SK-N-SH treated with all-trans-retinoic acid at 6 μM for 48 hours (cell line): Measurements from ENCODE around the gene OR5I1.

Experiments used
- ATAC-seq: fragments of 200-7000 bp; cut with Tn5 transposase; 3 replicates; pipeline ENCODE4 v1.9.1; 2020; ENCODE audit warnings: mild to moderate bottlenecking, moderate library complexity
- ARNTL ChIP-seq: fragments of 450-650 bp; formaldehyde crosslinking; IDR thresholded peaks from 2 replicates; pipeline ENCODE4 v1.5.0; 2020; ENCODE audit warnings: low read depth, mild to moderate bottlenecking, moderate library complexity, borderline replicate concordance
- BACH2 ChIP-seq: fragments of 250-450 bp; sonication (Bioruptor Pico); IDR thresholded peaks from 2 replicates; pipeline ENCODE4 v1.9.0; 2021; ENCODE audit warnings: mild to moderate bottlenecking, borderline replicate concordance
- CSDC2 ChIP-seq: fragments of 250-450 bp; sonication (Bioruptor Pico); IDR thresholded peaks from 2 replicates; pipeline ENCODE4 v1.5.0; 2020; ENCODE audit warnings: mild to moderate bottlenecking, moderate library complexity
- GLIS3 ChIP-seq: fragments of 250-450 bp; sonication (Bioruptor Pico); IDR thresholded peaks from 2 replicates; pipeline ENCODE4 v1.5.0; 2020; ENCODE audit warnings: mild to moderate bottlenecking, moderate library complexity
- ISL1 ChIP-seq: fragments of 250-450 bp; sonication (Bioruptor Pico); IDR thresholded peaks from 2 replicates; pipeline ENCODE4 v2.1.2; 2022; ENCODE audit warnings: mild to moderate bottlenecking, moderate library complexity
- OSR1 ChIP-seq: fragments of 250-450 bp; sonication (Bioruptor Pico); IDR thresholded peaks from 2 replicates; pipeline ENCODE4 v1.8.0; 2022; ENCODE audit warnings: moderate library complexity, mild to moderate bottlenecking, inconsistent platforms
- PPARA ChIP-seq: fragments of 250-450 bp; sonication (Bioruptor Pico); IDR thresholded peaks from 2 replicates; pipeline ENCODE4 v1.5.0; 2020; ENCODE audit warnings: mild to moderate bottlenecking, borderline replicate concordance
- RARB ChIP-seq: fragments of 250-450 bp; sonication (Bioruptor Pico); IDR thresholded peaks from 2 replicates; pipeline ENCODE4 v1.8.0; 2021; ENCODE audit warnings: mild to moderate bottlenecking, moderate library complexity
- SNAI2 ChIP-seq: fragments of 250-450 bp; sonication (Bioruptor Pico); IDR thresholded peaks from 2 replicates; pipeline ENCODE4 v1.5.0; 2020; ENCODE audit warnings: mild to moderate bottlenecking, moderate library complexity
- TCF4 ChIP-seq: fragments of 250-450 bp; sonication (Bioruptor Pico); IDR thresholded peaks from 2 replicates; pipeline ENCODE4 v1.8.0; 2021; ENCODE audit warnings: mild to moderate bottlenecking, moderate library complexity, borderline replicate concordance
- TOX ChIP-seq: fragments of 250-450 bp; sonication (Bioruptor Pico); IDR thresholded peaks from 2 replicates; pipeline ENCODE4 v1.8.0; 2021; ENCODE audit warnings: mild to moderate bottlenecking, moderate library complexity, borderline replicate concordance
- ZC3H10 ChIP-seq: fragments of 250-450 bp; sonication (Bioruptor Pico); IDR thresholded peaks from 2 replicates; pipeline ENCODE4 v1.5.1; 2021; ENCODE audit warnings: mild to moderate bottlenecking, moderate library complexity
- ZFP3 ChIP-seq: fragments of 250-450 bp; sonication (Bioruptor Pico); IDR thresholded peaks from 2 replicates; pipeline ENCODE4 v1.5.0; 2020; ENCODE audit warnings: mild to moderate bottlenecking, moderate library complexity
- ZNF565 ChIP-seq: fragments of 450-650 bp; formaldehyde crosslinking; conservative IDR thresholded peaks from 2 replicates; pipeline ENCODE4 v1.5.0; 2020; ENCODE audit warnings: low read depth, mild to moderate bottlenecking, moderate library complexity
- ZNF70 ChIP-seq: fragments of 450-650 bp; formaldehyde crosslinking; IDR thresholded peaks from 2 replicates; pipeline ENCODE4 v1.5.0; 2020; ENCODE audit warnings: mild to moderate bottlenecking, moderate library complexity
- ZNF8 ChIP-seq: fragments of 450-650 bp; formaldehyde crosslinking; IDR thresholded peaks from 2 replicates; pipeline ENCODE4 v1.5.0; 2020; ENCODE audit warnings: mild to moderate bottlenecking, moderate library complexity
- TF ChIP-seq, protein P1 (sequence below): fragments of 250-450 bp; sonication (Bioruptor Pico); IDR thresholded peaks from 2 replicates; pipeline ENCODE4 v1.5.1; 2020; ENCODE audit warnings: low read depth, mild to moderate bottlenecking, moderate library complexity
- TF ChIP-seq, protein P2 (sequence below): fragments of 250-450 bp; sonication (Bioruptor Pico); IDR thresholded peaks from 2 replicates; pipeline ENCODE4 v1.8.0; 2021; ENCODE audit warnings: low read depth, mild to moderate bottlenecking, moderate library complexity, borderline replicate concordance
- TF ChIP-seq, protein P3 (sequence below): fragments of 250-450 bp; sonication (Bioruptor Pico); IDR thresholded peaks from 2 replicates; pipeline ENCODE4 v1.8.0; 2020; ENCODE audit warnings: mild to moderate bottlenecking, moderate library complexity, borderline replicate concordance
- TF ChIP-seq, protein P4 (sequence below): fragments of 250-450 bp; sonication (Bioruptor Pico); IDR thresholded peaks from 2 replicates; pipeline ENCODE4 v1.5.0; 2020; ENCODE audit warnings: mild to moderate bottlenecking, moderate library complexity
- TF ChIP-seq, protein P5 (sequence below): fragments of 250-450 bp; sonication (Bioruptor Pico); IDR thresholded peaks from 2 replicates; pipeline ENCODE4 v1.5.1; 2021; ENCODE audit warnings: mild to moderate bottlenecking, moderate library complexity

Gene OR5I1

DNA sequence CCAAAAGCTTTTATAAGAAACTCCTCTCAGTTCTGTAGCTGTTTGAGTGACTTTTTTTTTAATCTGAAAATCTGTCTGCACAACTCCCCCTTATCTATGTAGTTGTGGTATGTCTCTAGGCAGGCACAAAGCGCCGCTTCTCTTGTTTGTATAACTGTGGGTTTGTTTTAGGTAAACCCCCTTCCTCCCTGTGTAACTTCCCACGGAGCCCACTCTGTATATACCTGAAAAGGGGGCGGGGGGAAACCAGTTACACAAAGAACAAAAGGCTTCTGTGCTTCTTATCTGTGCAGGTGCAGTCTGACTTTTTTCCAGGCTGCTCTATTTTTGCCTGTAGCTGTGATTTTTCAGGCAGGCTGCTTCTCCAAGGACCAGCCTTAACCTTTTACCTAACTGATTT, 20.3 kb upstream of the OR5I1 start:
- TF ChIP-seq RARB (CRISPR knock-in tag) (no peak), TOX (no peak), PPARA (CRISPR knock-in tag) (no peak), ARNTL (CRISPR knock-in tag) (no peak), CSDC2 (no peak), ZFP3 (CRISPR knock-in tag) (no peak), ZNF8 (no peak), BACH2 (CRISPR knock-in tag) (no peak), ZNF70 (CRISPR knock-in tag) (no peak), SNAI2 (no peak), TCF4 (CRISPR knock-in tag) (no peak)
- TF ChIP-seq, protein P1, sequence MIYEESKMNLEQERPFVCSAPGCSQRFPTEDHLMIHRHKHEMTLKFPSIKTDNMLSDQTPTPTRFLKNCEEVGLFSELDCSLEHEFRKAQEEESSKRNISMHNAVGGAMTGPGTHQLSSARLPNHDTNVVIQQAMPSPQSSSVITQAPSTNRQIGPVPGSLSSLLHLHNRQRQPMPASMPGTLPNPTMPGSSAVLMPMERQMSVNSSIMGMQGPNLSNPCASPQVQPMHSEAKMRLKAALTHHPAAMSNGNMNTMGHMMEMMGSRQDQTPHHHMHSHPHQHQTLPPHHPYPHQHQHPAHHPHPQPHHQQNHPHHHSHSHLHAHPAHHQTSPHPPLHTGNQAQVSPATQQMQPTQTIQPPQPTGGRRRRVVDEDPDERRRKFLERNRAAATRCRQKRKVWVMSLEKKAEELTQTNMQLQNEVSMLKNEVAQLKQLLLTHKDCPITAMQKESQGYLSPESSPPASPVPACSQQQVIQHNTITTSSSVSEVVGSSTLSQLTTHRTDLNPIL (CRISPR knock-in tag), result no peak
- TF ChIP-seq, protein P2, sequence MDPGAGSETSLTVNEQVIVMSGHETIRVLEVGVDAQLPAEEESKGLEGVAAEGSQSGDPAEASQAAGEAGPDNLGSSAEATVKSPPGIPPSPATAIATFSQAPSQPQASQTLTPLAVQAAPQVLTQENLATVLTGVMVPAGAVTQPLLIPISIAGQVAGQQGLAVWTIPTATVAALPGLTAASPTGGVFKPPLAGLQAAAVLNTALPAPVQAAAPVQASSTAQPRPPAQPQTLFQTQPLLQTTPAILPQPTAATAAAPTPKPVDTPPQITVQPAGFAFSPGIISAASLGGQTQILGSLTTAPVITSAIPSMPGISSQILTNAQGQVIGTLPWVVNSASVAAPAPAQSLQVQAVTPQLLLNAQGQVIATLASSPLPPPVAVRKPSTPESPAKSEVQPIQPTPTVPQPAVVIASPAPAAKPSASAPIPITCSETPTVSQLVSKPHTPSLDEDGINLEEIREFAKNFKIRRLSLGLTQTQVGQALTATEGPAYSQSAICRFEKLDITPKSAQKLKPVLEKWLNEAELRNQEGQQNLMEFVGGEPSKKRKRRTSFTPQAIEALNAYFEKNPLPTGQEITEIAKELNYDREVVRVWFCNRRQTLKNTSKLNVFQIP (CRISPR knock-in tag), result no peak
- TF ChIP-seq, protein P3, sequence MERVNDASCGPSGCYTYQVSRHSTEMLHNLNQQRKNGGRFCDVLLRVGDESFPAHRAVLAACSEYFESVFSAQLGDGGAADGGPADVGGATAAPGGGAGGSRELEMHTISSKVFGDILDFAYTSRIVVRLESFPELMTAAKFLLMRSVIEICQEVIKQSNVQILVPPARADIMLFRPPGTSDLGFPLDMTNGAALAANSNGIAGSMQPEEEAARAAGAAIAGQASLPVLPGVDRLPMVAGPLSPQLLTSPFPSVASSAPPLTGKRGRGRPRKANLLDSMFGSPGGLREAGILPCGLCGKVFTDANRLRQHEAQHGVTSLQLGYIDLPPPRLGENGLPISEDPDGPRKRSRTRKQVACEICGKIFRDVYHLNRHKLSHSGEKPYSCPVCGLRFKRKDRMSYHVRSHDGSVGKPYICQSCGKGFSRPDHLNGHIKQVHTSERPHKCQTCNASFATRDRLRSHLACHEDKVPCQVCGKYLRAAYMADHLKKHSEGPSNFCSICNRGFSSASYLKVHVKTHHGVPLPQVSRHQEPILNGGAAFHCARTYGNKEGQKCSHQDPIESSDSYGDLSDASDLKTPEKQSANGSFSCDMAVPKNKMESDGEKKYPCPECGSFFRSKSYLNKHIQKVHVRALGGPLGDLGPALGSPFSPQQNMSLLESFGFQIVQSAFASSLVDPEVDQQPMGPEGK (CRISPR knock-in tag), result no peak
- TF ChIP-seq, protein P4, sequence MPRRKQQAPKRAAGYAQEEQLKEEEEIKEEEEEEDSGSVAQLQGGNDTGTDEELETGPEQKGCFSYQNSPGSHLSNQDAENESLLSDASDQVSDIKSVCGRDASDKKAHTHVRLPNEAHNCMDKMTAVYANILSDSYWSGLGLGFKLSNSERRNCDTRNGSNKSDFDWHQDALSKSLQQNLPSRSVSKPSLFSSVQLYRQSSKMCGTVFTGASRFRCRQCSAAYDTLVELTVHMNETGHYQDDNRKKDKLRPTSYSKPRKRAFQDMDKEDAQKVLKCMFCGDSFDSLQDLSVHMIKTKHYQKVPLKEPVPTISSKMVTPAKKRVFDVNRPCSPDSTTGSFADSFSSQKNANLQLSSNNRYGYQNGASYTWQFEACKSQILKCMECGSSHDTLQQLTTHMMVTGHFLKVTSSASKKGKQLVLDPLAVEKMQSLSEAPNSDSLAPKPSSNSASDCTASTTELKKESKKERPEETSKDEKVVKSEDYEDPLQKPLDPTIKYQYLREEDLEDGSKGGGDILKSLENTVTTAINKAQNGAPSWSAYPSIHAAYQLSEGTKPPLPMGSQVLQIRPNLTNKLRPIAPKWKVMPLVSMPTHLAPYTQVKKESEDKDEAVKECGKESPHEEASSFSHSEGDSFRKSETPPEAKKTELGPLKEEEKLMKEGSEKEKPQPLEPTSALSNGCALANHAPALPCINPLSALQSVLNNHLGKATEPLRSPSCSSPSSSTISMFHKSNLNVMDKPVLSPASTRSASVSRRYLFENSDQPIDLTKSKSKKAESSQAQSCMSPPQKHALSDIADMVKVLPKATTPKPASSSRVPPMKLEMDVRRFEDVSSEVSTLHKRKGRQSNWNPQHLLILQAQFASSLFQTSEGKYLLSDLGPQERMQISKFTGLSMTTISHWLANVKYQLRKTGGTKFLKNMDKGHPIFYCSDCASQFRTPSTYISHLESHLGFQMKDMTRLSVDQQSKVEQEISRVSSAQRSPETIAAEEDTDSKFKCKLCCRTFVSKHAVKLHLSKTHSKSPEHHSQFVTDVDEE (CRISPR knock-in tag), result no peak
- TF ChIP-seq, protein P5, sequence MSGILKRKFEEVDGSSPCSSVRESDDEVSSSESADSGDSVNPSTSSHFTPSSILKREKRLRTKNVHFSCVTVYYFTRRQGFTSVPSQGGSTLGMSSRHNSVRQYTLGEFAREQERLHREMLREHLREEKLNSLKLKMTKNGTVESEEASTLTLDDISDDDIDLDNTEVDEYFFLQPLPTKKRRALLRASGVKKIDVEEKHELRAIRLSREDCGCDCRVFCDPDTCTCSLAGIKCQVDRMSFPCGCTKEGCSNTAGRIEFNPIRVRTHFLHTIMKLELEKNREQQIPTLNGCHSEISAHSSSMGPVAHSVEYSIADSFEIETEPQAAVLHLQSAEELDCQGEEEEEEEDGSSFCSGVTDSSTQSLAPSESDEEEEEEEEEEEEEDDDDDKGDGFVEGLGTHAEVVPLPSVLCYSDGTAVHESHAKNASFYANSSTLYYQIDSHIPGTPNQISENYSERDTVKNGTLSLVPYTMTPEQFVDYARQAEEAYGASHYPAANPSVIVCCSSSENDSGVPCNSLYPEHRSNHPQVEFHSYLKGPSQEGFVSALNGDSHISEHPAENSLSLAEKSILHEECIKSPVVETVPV (CRISPR knock-in tag), result no peak
- ATAC-seq, result no peak

DNA sequence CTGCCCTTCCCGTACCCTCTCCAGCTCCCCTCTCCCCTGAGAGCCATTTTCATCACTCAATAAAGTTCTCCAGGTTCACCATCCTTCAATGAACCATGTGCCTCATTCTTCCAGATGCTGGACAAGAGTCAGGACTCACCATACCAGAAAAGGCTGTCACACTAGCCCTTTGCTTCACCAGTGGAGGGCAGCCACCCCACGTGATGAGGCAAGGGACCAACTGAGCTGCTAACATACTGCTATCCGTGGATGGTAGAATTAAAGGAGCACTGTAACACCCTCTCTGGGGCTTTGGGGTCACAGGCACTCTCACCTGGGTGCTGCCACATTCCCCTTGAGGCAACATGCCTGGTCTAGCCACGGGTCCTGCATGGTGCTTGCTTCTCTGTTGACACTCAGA, 13.1 kb upstream of the OR5I1 start:
- TF ChIP-seq ZNF8, result no peak
- TF ChIP-seq, protein P2 (CRISPR knock-in tag), result no peak
- TF ChIP-seq ZNF565, result no peak
- no peak for TF ChIP-seq OSR1 (CRISPR knock-in tag)

DNA sequence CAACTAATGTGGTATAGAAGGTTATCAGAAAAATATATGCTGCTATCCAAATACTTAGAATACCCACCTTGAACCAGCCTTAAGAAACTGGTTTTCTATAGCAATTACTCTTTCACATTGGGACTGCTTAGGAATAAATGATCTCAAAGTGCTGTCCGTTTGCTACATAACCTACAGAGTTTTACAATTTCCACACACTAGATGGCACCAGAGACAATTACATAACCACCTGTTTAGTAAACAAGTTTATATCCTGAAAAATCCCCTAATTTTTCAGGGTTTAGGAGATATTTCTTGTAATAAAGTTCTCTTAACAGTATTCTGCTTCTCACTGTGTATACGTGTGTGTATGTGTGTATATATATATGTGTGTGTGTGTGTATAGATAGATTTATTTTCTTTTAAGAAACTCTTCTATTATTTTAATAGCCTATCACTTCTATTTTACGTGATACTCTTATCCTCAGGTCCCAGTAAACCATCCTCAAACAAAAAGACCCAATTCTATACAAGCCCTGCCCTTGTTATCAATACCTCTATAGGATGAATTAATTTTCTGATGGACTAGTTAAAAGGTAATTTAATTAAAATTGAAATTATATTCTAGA, 6.7 kb upstream of the OR5I1 start:
- peak; percentile 75 for ATAC-seq
- TF ChIP-seq CSDC2 (no peak), ZNF8 (no peak), ISL1 (CRISPR knock-in tag) (no peak), TCF4 (CRISPR knock-in tag) (no peak), BACH2 (CRISPR knock-in tag) (no peak), ZNF70 (CRISPR knock-in tag) (no peak), ZNF565 (no peak), OSR1 (CRISPR knock-in tag) (no peak), PPARA (CRISPR knock-in tag) (no peak), ZC3H10 (CRISPR knock-in tag) (no peak), GLIS3 (no peak)
- TF ChIP-seq, protein P5 (CRISPR knock-in tag), result no peak
- TF ChIP-seq, protein P2 (CRISPR knock-in tag), result no peak

More for the DNA sequence above, 13.1 kb upstream of the OR5I1 start:
- no peak for ATAC-seq
